Jurkat, Clone E6-1 (cell line): ENCODE measurements around the gene FAM200A. TPM values are rescaled to one million over a fixed set of nuclear protein-coding genes. Genes with fewer than 3 reads are reported as not detected.
"Not testable (repeated sequence)": the region's sequence is repeated elsewhere in the genome, so short reads cannot be mapped to it uniquely, and the experiment has no call there.

Experiments used
- DNase-seq: peaks from one replicate; pipeline ENCODE4 v3.0.0-alpha.2; 2011; ENCODE audit warnings: low read depth, low spot score
- H3K4me3 ChIP-seq: 2 replicates; pipeline ENCODE4 v1.5.1; 2011; ENCODE audit warnings: mild to moderate bottlenecking, low read length, control low read depth, moderate library complexity
- polyA plus RNA-seq: library from polyadenylated mRNA; unstranded; fragments of >200 nt; gene quantifications from one replicate; pipeline ENCODE4 v1.2.1, GENCODE V29; 2012; ENCODE audit warnings: missing spikeins; ENCODE audit not compliant: insufficient read length, insufficient read depth

FAM200A gene
- 6.0 TPM for polyA plus RNA-seq

GRCh38 chr7:99551767-99552463 lies at the start of gene FAM200A:
TSS of gene FAM200A (minus strand) at chr7:99552114. CDS start at chr7:99548407, 3,707 bp downstream.
- H3K4me3 ChIP-seq = peak within 1 kb of the TSS; percentile 79
- DNase-seq = peak; percentile 89

- DNase-seq = no peak
- no peak overlapping the region for H3K4me3 ChIP-seq
These were observed 47.9 kb upstream of the FAM200A start for GRCh38 chr7:99599836-99600235.

- H3K4me3 ChIP-seq = no peak within 1 kb of the TSS
These were observed 46.0 kb upstream of the FAM200A start, which contains the start of gene TMEM225B for GRCh38 chr7:99597762-99598501. TSS of gene TMEM225B (plus strand) at chr7:99598267. CDS start at chr7:99604389, 6,122 bp downstream.

GRCh38 chr7:99596408-99596955 lies 44.6 kb upstream of the FAM200A start:
- no peak overlapping the region for H3K4me3 ChIP-seq
- no peak for DNase-seq

More at GRCh38 chr7:99597762-99598501, 46.0 kb upstream of the FAM200A start, which contains the start of gene TMEM225B:
- DNase-seq = no peak

- no peak overlapping the region for H3K4me3 ChIP-seq
- DNase-seq = no peak
These were observed 43.2 kb upstream of the FAM200A start for GRCh38 chr7:99594948-99595745.

- H3K4me3 ChIP-seq = no peak overlapping the region
- DNase-seq = no peak
These were observed 37.0 kb upstream of the FAM200A start for GRCh38 chr7:99588868-99589267.

GRCh38 chr7:99580778-99581332 lies 28.9 kb upstream of the FAM200A start:
- not testable (repeated sequence) for H3K4me3 ChIP-seq, DNase-seq

- DNase-seq = no peak
These were observed 28.3 kb upstream of the FAM200A start for GRCh38 chr7:99579956-99580777.

GRCh38 chr7:99579281-99579955 lies 27.5 kb upstream of the FAM200A start:
- H3K4me3 ChIP-seq = no peak overlapping the region
- no peak for DNase-seq

More at GRCh38 chr7:99579956-99580777, 28.3 kb upstream of the FAM200A start:
- no peak overlapping the region for H3K4me3 ChIP-seq

- H3K4me3 ChIP-seq = no peak overlapping the region
- DNase-seq = no peak
These were observed 24.3 kb upstream of the FAM200A start for GRCh38 chr7:99576251-99576650.

- H3K4me3 ChIP-seq = no peak overlapping the region
- DNase-seq = no peak
These were observed 21.3 kb upstream of the FAM200A start for GRCh38 chr7:99573257-99573656.

- no peak overlapping the region for H3K4me3 ChIP-seq
- DNase-seq = no peak
These were observed 19.9 kb upstream of the FAM200A start for GRCh38 chr7:99571768-99572167.

- H3K4me3 ChIP-seq, DNase-seq: not testable (repeated sequence)
These were observed 16.9 kb upstream of the FAM200A start for GRCh38 chr7:99568770-99569169.

- DNase-seq = no peak
- no peak overlapping the region for H3K4me3 ChIP-seq
These were observed 11.7 kb upstream of the FAM200A start for GRCh38 chr7:99563650-99564049.

- no peak for DNase-seq
- no peak overlapping the region for H3K4me3 ChIP-seq
These were observed 10.9 kb upstream of the FAM200A start for GRCh38 chr7:99562832-99563231.

GRCh38 chr7:99562114-99562784 lies 10.3 kb upstream of the FAM200A start:
- no peak overlapping the region for H3K4me3 ChIP-seq
- DNase-seq = no peak

- no peak overlapping the region for H3K4me3 ChIP-seq
- DNase-seq = no peak
These were observed 9.8 kb upstream of the FAM200A start for GRCh38 chr7:99561737-99562051.
